Ishikawa (cell line): Measurements from ENCODE around the gene GORAB.

Experiments
- CEBPB ChIP-seq: IDR thresholded peaks from 2 replicates; pipeline ENCODE4 v1.6.1; 2012
- CREB1 ChIP-seq: IDR thresholded peaks from 2 replicates; pipeline ENCODE4 v1.6.1; 2012; ENCODE audit warnings: low read depth
- EGR1 ChIP-seq: IDR thresholded peaks from 2 replicates; pipeline ENCODE4 v1.6.1; 2012
- EP300 ChIP-seq: IDR thresholded peaks from 2 replicates; pipeline ENCODE4 v1.6.1; 2012; ENCODE audit warnings: borderline replicate concordance
- FOXM1 ChIP-seq: IDR thresholded peaks from 2 replicates; pipeline ENCODE4 v1.6.1; 2012; ENCODE audit warnings: low read depth, borderline replicate concordance
- NFIC ChIP-seq: IDR thresholded peaks from 2 replicates; pipeline ENCODE4 v1.6.1; 2012
- RAD21 ChIP-seq: IDR thresholded peaks from 2 replicates; pipeline ENCODE4 v1.6.1; 2012; ENCODE audit warnings: low read depth
- TAF1 ChIP-seq: IDR thresholded peaks from 2 replicates; pipeline ENCODE4 v1.6.1; 2012; ENCODE audit warnings: low read depth, mild to moderate bottlenecking
- TCF12 ChIP-seq: IDR thresholded peaks from 2 replicates; pipeline ENCODE4 v1.6.1; 2012; ENCODE audit warnings: low read depth
- TEAD4 ChIP-seq: IDR thresholded peaks from 2 replicates; pipeline ENCODE4 v1.6.1; 2012
- YY1 ChIP-seq: IDR thresholded peaks from 2 replicates; pipeline ENCODE4 v1.6.1; 2012; ENCODE audit warnings: low read depth
- ZBTB7A ChIP-seq: IDR thresholded peaks from 2 replicates; pipeline ENCODE4 v1.6.1; 2012; ENCODE audit warnings: low read depth
- TF ChIP-seq, protein P1 (sequence below): IDR thresholded peaks from 2 replicates; pipeline ENCODE4 v1.6.1; 2012
- TF ChIP-seq, protein P2 (sequence below): IDR thresholded peaks from 2 replicates; pipeline ENCODE4 v1.6.1; 2012
- TF ChIP-seq, protein P3 (sequence below): IDR thresholded peaks from 2 replicates; pipeline ENCODE4 v1.6.1; 2012; ENCODE audit warnings: low read depth, mild to moderate bottlenecking

The GORAB gene

DNA sequence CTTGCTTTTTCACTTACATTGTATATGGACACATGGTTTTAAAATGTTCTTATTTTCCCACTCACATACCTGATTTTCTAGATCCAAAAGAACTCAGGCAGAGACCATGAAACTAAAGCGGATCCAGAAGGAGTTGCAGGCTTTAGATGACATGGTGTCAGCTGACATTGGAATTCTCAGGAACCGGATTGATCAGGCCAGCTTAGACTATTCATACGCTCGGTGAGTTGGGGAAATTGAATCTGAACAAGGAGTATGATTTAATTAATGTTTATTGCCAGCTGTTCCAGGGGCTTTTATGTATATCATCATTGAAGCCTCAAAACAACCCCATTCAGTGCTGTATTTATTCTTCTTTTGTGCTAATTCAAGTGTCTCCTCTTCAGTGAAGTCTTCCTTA lies 12.7 kb downstream of the GORAB start:
- TF ChIP-seq RAD21 (no peak), NFIC (no peak), TEAD4 (no peak), TCF12 (no peak), CEBPB (no peak), CREB1 (no peak), ZBTB7A (no peak), YY1 (no peak), EGR1 (no peak), FOXM1 (no peak), EP300 (no peak), TAF1 (no peak)
- TF ChIP-seq, protein P1, sequence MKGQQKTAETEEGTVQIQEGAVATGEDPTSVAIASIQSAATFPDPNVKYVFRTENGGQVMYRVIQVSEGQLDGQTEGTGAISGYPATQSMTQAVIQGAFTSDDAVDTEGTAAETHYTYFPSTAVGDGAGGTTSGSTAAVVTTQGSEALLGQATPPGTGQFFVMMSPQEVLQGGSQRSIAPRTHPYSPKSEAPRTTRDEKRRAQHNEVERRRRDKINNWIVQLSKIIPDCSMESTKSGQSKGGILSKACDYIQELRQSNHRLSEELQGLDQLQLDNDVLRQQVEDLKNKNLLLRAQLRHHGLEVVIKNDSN, result no peak
- TF ChIP-seq, protein P2, sequence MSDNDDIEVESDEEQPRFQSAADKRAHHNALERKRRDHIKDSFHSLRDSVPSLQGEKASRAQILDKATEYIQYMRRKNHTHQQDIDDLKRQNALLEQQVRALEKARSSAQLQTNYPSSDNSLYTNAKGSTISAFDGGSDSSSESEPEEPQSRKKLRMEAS, result no peak
- TF ChIP-seq, protein P3, sequence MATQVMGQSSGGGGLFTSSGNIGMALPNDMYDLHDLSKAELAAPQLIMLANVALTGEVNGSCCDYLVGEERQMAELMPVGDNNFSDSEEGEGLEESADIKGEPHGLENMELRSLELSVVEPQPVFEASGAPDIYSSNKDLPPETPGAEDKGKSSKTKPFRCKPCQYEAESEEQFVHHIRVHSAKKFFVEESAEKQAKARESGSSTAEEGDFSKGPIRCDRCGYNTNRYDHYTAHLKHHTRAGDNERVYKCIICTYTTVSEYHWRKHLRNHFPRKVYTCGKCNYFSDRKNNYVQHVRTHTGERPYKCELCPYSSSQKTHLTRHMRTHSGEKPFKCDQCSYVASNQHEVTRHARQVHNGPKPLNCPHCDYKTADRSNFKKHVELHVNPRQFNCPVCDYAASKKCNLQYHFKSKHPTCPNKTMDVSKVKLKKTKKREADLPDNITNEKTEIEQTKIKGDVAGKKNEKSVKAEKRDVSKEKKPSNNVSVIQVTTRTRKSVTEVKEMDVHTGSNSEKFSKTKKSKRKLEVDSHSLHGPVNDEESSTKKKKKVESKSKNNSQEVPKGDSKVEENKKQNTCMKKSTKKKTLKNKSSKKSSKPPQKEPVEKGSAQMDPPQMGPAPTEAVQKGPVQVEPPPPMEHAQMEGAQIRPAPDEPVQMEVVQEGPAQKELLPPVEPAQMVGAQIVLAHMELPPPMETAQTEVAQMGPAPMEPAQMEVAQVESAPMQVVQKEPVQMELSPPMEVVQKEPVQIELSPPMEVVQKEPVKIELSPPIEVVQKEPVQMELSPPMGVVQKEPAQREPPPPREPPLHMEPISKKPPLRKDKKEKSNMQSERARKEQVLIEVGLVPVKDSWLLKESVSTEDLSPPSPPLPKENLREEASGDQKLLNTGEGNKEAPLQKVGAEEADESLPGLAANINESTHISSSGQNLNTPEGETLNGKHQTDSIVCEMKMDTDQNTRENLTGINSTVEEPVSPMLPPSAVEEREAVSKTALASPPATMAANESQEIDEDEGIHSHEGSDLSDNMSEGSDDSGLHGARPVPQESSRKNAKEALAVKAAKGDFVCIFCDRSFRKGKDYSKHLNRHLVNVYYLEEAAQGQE, result no peak

DNA sequence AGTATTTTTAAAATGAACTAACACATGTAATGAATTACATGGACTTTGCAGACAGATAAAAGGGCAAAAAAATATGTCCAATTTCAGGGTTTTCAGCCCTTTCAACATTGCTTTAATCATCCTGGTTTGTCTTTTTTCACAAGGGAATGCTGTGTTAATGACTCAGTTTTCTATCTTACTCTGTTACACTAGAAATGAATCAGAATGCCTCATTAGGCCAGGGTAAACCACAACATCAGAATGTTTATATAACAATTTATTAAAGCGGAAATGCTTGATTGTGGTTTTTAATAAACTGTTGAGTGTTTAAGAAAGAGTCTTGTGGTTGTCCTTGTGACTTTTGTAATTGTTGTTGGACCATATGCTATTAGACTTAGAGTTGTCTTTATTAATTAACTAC lies 13.5 kb downstream of the GORAB start:
- TF ChIP-seq, protein P2, result no peak
- TF ChIP-seq TCF12 (no peak), ZBTB7A (no peak), CEBPB (no peak), FOXM1 (no peak), TAF1 (no peak)
- TF ChIP-seq, protein P3, result no peak

DNA sequence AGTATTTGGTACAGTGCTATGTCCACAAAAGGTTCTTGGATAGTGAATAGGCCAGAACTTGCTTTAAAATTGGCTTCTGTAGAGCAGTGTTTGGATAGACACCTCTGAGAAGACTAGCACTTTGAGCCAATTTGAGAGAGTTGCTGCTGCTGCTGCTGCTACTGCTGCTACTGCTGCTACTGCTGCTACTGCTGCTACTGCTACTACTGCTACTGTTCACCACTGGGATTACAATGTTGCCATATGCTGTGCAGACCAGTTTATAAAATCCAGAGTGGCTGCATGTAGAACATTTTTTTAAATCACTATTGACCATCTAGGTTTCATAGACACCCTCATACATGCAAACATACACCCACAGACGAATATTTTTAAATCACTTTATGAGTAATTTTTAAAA lies 15.3 kb downstream of the GORAB start:
- TF ChIP-seq NFIC (no peak), CEBPB (no peak), TAF1 (no peak), CREB1 (no peak), EP300 (no peak), TEAD4 (no peak), TCF12 (no peak), ZBTB7A (no peak), EGR1 (no peak), RAD21 (no peak), YY1 (no peak), FOXM1 (no peak)
- TF ChIP-seq, protein P3, result no peak
- TF ChIP-seq, protein P1, result no peak
- TF ChIP-seq, protein P2, result no peak

DNA sequence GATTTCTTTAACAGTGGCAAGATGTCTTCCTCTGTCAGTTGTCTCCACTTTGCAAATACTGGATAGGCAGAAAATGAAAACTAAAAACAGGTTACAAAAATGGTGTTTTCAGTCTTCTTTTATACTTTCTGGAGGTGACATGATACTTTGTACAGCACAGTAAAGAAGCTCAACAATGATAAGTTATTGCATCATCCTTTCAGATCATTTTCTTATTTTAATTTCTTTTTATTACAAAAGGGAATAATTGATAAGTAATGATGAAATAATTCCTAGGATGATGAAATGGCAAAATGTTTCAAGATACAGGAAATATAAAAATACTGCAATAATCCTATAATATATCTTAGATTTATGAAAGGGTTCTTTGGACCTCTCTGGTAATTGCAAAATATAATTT lies 16.5 kb downstream of the GORAB start:
- TF ChIP-seq EGR1 (no peak), TAF1 (no peak), FOXM1 (no peak)
- TF ChIP-seq, protein P3, result no peak
